ENCODE data around the gene ARMCX6.
"Not testable (repeated sequence)": the region's sequence is repeated elsewhere in the genome, so short reads cannot be mapped to it uniquely, and the experiment has no call there.

The ARMCX6 gene

DNA sequence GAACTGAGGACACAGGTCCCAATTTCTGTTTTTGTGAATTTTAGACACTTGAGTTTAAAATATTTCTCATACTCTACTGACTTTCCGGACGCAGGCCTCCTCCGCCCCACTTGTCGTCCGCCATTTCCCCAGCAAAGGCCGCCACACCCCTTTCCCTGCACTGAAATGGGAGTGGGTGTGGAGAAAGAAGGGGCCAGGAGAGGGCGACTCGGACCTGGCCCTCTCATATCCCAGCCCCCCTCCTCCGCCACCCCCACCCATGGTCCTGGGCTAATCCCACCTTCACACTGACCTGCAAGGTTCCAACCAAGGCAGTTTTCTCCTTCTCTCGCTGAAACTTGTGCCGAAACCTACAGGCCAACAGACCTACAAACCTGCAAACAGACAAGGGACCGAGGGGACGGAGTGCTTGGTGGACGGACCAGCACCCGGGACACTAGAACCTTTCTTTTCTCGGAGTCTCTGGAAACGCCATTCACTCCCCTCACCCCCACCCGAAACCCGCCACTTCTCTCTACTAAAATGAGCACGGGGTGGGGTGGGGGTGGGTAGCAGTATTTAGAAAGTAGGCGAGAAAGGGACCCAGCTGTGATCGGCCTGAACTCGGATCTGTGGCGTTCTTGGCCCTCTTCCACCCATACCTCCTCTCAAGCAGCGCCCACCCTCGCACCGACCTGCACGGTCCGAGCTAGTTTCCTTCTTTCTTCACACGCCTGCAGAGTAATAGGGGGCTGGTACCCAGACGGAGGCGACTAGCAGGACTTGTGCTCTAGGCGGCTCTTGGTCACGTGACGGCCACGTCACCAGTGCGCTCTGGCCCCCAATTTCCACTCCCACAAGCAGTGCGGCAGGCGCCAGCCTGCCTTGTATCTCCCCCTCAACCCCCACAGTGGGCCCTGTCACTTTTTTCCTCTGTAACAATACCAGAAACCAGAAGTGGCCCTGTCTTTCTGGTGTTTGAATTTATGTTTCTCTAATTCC is at the start of gene ARMCX6:
Gene ARMCX6 (minus strand): TSS at position 790 of the 981 bp plus-strand sequence. CDS start 1,380 bp downstream, outside the sequence.
- peak; percentile 59 to 74 for DNase-seq (ENCODE audit: low read depth in 2 of 2)

DNA sequence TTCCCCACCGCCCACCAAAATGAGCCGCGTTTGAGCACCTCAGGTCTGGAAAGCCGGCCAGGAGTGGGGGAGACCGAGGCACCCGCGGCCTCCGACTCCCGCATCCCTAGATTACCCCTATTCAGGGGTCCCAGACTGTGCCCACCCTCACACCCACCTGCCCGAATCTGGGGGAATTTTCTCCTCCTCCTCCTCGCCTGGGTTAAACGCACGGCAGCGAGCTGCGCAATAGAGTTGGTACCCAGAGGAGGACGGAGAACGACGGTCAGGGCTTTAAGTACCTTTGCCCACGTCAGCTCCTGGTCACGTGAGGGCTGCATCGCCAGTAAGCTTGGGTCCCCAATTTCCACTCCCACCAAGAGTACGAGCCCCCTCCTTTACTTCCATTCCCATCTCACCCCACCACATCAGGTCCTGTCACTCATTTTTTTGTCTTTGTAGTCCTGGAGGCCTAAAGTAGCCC is 41.8 kb upstream of the ARMCX6 start, which contains the start of gene ARMCX2:
Gene ARMCX2 (minus strand): TSS at position 250 of the 463 bp plus-strand sequence. CDS start 2,262 bp downstream, outside the sequence.
- no peak for DNase-seq (ENCODE audit: low read depth in 2 of 2)

DNA sequence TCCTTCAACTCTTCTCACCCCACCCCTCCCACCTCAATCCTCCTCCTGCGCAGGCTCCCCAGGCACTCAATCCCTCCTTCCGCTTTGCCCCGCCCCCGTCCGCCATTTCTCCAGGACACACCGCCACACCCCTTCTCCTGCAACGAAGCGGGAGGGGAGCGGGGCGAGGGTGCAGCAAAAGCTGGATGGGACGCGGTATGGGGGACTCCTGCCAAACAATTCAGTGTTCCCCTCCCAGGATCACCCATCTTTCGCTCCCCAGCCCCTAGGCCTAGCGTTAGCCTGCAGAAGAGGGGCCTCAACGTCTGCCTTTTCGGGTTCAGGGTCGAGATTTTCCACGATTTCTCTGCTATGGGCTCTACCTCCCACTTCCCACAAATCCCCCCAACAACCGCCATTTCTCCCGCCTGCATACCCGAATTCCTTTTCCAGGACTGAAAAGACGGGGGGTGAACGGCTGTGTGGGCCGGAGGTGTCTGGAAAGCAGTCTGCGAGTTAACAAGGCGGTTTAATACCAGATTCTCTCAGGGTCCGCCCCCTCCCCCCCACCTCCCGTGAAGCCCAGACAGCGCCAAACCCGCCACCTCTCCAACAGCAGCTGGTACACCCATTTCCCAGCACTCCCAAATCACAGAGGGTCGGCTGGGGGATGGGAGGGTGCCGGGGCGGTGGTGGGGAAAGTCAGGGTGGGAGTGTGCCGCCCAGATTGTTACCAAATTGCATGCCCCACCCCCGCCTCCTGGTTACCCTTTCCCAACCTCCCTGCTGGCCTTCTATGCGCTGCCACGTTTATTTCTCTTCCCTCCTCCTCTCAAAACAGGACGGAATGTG is 41.1 kb upstream of the ARMCX6 start:
- peak; percentile 12 to 20 for DNase-seq (ENCODE audit: low read depth in 2 of 2)

DNA sequence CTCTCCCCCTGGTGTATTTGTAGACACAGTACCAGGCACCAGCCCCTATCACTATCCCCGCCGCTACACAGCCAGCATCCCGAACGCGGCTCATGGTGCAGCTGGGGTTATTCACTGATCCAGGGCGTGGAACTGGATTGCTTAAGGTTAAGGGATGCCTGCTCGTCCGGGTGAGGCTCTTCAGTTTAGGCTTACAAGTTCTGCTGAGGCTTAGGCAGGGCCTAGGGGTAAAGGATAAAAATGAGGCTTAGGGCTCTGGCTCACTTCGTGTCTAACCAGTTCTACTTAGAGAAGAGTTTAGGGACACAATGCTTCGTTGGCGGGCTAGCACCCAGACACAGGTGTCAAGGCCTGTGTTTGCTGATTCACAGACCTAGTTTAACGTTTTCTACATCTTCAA is 39.7 kb upstream of the ARMCX6 start:
- DNase-seq (ENCODE audit: low read depth in 2 of 2) = no peak

DNA sequence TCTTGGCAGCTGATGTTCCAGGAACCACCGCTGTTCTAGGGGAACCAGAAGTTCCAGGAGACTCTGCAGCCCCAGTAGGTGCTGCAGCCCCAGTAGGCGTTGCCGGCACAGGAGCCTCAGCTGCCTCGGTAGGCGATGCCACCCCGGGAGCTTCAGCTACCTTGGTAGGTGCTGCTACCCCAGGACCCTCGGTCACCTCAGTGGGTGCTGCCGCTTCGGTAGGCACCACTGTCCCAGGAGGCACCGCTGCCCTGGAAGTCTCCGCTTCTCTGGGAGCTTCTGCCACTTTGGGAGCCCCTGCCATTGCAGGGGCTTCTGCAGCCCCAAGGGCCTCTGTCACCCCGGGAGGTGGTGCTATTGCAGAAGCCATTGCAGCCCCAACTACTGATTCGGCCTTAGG is 39.0 kb upstream of the ARMCX6 start:
- DNase-seq (ENCODE audit: low read depth in 2 of 2) = no peak

DNA sequence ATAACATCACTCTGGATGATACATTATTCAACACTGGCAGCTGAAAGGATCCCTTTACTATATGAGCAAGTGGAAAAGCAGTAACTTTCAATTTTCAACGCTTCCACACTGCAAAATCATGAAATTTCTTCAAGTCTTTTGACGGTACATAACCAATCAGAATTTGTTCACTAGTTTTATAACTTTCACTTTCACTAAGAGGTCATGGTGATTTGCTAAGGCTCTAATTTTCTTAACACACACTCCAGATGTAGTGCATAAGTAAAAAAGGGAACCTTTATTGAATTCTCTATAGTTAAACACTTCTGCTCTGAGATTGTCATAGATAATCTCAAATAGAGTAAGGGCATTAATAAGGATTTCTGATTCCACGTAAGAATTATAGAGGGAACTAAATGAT is 37.7 kb upstream of the ARMCX6 start:
- no peak for DNase-seq (ENCODE audit: low read depth in 2 of 2)

DNA sequence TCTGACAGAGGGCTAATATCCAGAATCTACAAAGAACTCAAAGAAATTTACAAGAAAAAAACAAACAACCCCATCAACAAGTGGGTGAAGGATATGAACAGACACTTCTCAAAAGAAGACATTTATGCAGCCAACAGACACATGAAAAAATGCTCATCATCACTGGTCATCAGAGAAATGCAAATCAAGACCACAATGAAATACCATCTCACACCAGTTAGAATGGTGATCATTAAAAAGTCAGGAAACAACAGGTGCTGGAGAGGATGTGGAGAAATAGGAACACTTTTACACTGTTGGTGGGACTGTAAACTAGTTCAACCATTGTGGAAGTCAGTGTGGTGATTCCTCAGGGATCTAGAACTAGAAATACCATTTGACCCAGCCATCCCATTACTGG is 29.9 kb upstream of the ARMCX6 start:
- not testable (repeated sequence) for DNase-seq (ENCODE audit: low read depth in 2 of 2)

DNA sequence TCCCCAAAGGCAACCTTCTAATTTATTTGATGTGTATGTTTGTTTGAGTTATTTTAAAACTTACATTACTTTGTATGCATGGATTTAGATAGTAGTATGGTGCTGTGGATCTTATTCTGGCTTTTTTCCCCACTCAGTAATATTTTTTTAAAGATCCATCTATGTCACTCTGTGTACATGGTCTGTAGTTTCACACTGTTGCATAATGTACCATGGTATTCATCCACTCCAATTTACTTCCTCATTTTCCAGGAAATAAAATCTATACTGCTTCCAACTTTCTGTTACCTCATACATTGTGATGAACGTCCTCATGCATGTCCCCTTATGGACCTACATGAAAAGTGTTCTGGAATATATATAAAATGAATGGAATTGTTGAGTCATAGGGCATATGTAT is 24.3 kb upstream of the ARMCX6 start:
- DNase-seq (ENCODE audit: low read depth in 2 of 2) = no peak

DNA sequence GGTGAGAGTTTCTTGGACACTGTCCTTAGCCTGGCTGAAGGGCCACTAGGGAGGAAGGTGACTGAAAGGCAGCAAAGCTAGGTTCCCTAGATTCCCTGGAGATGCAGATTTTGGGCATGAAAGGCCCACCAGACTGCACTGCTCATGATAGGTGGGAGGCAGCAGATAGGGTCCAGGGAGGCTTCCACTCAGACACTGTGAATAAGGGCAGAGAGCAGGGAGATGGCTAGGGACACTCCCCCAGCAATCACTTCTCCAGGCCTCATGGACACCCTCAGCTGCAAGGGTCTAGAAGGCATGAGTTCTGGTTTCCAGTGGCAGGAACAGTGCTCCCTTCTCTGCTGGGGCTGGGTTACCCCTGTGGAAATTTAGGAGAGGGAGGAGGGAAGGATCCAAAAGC is 21.8 kb upstream of the ARMCX6 start:
- no peak for DNase-seq (ENCODE audit: low read depth in 2 of 2)

DNA sequence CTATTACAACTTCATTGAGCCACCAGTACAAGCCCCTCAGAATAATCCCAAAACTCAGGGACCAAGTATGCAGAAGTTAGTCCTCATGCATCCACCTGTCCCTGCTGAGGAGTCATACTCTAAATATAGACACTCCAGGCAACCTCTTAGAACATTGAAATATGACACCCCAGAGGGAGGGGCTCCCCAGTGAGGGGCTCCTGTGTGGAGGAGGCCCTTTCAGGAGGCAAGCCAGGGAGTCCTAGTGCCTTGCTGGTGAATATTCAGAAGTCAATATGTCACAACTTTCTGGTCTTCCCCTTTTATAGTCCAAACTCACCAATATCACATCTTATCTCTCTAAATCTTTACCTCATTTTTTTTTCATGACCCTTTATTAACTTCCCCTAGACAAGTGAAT is 1.6 kb upstream of the ARMCX6 start:
- DNase-seq (ENCODE audit: low read depth in 2 of 2) = no peak

DNA sequence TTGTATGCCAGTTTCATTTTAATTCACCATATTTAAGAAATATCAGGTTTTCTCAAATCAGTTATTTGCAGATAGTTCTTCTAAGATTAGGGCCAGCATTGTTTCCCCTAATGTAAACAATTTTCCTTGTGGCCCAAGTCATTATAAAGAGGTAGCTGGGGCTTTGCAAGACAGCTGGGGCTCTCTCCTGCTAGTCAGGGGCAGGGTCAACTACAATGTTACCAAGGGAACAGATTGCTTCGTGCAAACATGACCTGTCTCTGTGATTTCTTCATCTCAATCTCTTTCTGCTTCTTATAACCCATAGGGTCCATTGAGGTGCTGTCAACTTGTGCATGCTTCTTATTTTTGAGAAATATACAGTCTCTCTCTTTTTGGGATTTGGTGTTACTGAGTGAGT is 12.1 kb downstream of the ARMCX6 start:
- DNase-seq (ENCODE audit: low read depth in 2 of 2) = no peak

DNA sequence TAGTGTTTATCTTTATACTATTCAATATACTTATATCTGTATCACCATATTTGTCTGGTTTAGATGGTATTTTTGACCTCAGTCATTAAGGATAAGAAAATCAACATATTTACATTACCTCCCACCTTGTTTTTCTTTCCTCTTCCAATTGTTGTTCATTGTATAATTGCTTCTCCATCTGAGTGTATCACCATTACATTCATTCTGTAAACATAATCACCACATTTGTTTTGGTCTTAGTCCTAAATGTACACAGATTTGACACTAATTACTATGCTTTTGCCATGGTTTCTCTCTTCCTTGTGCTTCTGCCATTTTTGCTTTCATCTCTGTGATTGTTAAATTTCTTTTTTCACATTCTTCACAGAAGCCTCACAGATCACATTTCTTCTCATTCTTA is 12.7 kb downstream of the ARMCX6 start:
- no peak for DNase-seq (ENCODE audit: low read depth in 2 of 2)

DNA sequence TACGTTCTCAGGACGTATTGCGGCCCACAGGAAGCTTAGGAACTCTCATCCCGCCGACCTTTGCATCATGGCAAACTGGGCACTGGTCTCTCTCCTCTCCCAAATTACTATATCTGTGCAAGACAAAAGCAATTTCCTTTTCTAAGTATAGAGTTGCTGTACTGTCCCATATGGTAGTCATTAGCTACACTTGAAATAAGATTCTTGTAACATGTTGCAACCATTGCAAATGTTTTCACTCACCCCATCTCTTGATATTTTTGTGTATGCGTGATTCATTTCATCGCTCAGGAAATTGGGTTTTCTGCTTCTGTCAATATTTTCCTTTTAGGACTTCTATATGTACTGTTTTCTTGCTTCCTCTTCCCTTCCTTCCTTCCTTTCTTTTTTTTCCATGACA is 15.7 kb downstream of the ARMCX6 start:
- no peak for DNase-seq (ENCODE audit: low read depth in 2 of 2)

DNA sequence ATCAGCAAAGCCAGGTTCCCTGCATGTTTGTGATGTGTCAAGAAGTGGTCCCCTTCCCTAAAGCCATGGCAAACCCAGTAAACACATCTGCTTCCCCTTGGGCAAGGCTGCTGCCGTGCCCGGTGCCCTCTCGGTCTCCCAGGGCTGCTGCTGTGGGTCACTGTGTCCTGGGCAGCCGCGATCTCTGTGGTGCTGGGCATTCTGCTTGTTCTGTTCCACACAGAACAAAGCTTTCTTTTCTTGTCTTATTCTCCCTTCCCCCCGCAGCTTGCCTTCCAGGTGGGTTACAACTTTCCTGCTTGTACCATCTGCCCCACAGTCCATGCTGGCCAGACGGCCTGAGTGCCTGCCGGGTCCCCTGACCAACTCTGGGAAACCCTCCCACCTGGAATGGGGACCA is 18.2 kb downstream of the ARMCX6 start:
- DNase-seq (ENCODE audit: low read depth in 2 of 2) = not testable (repeated sequence)

DNA sequence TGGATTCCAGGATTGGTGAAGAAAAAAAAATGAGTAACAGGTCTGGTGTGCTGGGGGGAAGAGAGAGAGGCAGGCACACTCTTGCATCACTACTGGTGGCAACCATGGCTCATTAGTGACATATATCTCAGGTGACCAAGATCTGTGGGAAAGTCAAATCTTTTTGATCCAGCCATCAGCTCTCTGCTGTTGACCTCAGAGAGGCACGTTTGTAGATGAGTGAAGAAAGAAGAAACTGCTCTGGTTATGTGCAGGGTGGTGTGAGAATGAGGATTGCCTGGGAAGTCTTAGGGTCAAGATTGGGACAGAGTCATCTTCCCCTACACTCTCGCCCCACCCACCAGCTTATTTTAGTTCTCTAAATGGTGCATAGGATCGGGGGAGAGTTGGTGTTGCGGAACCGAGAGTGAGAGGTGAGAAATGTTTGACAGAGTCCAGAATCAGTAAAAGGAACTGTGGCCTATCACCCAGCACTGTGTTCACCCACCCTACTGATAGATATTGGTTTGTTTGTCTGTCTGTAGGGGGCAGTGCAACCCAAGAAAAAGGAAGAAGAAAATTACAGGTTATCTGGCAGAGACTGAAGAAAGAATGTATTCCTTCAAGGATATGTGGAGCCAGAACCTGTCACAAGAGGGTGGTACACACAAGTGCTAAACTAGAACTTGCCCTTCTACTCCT is 21.9 kb downstream of the ARMCX6 start:
- DNase-seq (ENCODE audit: low read depth in 2 of 2) = no peak
